ENCODE measurements around the gene CNTFR. TPM values are rescaled to one million over a fixed set of nuclear protein-coding genes. Genes with fewer than 3 reads are reported as not detected.

Gene CNTFR
- total RNA-seq, 1 experiment from 2014 or later = 0.39 TPM

- DNase-seq = peak in 1 of 2 experiments; percentile 19
- Histone ChIP-seq H3K9me3 (no peaks in the 10 kb centered on the region), H3K36me3 (ENCODE audit: control insufficient read depth, insufficient read depth, low read length) (no peaks in the 10 kb centered on the region), H3K27me3 (replicated peaks; ENCODE audit: control insufficient read depth, insufficient read depth, low read length) (no peaks in the 10 kb centered on the region; the same call in 1 of the 2 replicates), H3K4me3 (ENCODE audit: low read depth, low read length) (no peak overlapping the region), H3K4me1 (no peaks in the 10 kb centered on the region)
- no TSS peak for BruUV-seq (replicated peaks)
- no peak for TF ChIP-seq CTCF (IDR thresholded peaks at IDR 0.05; ENCODE audit: insufficient read depth in 1 of 2, low read depth in 1 of 2, low read length in 1 of 2, severe bottlenecking in 1 of 2, unreplicated experiment in 1 of 2)
- H3K9me3 Mint-ChIP-seq (ENCODE audit: unreplicated experiment) = no peaks in the 10 kb centered on the region
- H3K27ac Mint-ChIP-seq (ENCODE audit: unreplicated experiment) = no peak overlapping the region
- H3K27me3 Mint-ChIP-seq (ENCODE audit: insufficient read depth, unreplicated experiment) = peaks cover 7% of the 10 kb centered on the region
- H3K4me1 Mint-ChIP-seq (ENCODE audit: low read depth, unreplicated experiment) = peaks cover 7% of the 10 kb centered on the region
- H3K36me3 Mint-ChIP-seq (ENCODE audit: insufficient read depth, unreplicated experiment) = no peaks in the 10 kb centered on the region
- POLR2A ChIA-PET = no interaction called here
- CTCF ChIA-PET = interaction anchor here (1.9 kb wide), 1 partner anchor 73 kb away, joined by 6 read pairs; no protein-coding TSS in a partner anchor
- H3K4me3 Mint-ChIP-seq (ENCODE audit: unreplicated experiment) = no peak overlapping the region
- intact Hi-C loops (cut with micrococcal nuclease; ENCODE audit: unreplicated experiment) = no loop called here
Observed at GRCh38 chr9:34518110-34518616, 71.4 kb downstream of the CNTFR start.

GRCh38 chr9:34517185-34517584 lies 72.3 kb downstream of the CNTFR start:
- Mint-ChIP-seq H3K4me1 (ENCODE audit: low read depth, unreplicated experiment) (peaks cover under 1% of the 10 kb centered on the region), H3K9me3 (ENCODE audit: unreplicated experiment) (no peaks in the 10 kb centered on the region), H3K4me3 (ENCODE audit: unreplicated experiment) (no peak overlapping the region), H3K36me3 (ENCODE audit: insufficient read depth, unreplicated experiment) (no peaks in the 10 kb centered on the region), H3K27ac (ENCODE audit: unreplicated experiment) (no peak overlapping the region), H3K27me3 (ENCODE audit: insufficient read depth, unreplicated experiment) (peaks cover 3% of the 10 kb centered on the region)
- TF ChIP-seq CTCF (IDR thresholded peaks at IDR 0.05; ENCODE audit: insufficient read depth in 1 of 2, low read depth in 1 of 2, low read length in 1 of 2, severe bottlenecking in 1 of 2, unreplicated experiment in 1 of 2) = no peak
- Histone ChIP-seq H3K9me3 (no peaks in the 10 kb centered on the region), H3K36me3 (ENCODE audit: control insufficient read depth, insufficient read depth, low read length) (no peaks in the 10 kb centered on the region), H3K4me3 (ENCODE audit: low read depth, low read length) (no peak overlapping the region), H3K27me3 (replicated peaks; ENCODE audit: control insufficient read depth, insufficient read depth, low read length) (no peaks in the 10 kb centered on the region; the same call in 1 of the 2 replicates), H3K4me1 (no peaks in the 10 kb centered on the region)
- BruUV-seq (replicated peaks) = no TSS peak
- POLR2A ChIA-PET = no interaction called here
- DNase-seq = peak in 1 of 2 experiments; percentile 5
- CTCF ChIA-PET = no interaction called here
- intact Hi-C loops (cut with micrococcal nuclease; ENCODE audit: unreplicated experiment) = no loop called here

GRCh38 chr9:34515959-34516358 lies 73.6 kb downstream of the CNTFR start:
- intact Hi-C loops (cut with micrococcal nuclease; ENCODE audit: unreplicated experiment) = no loop called here
- DNase-seq = peak in 1 of 2 experiments; percentile 3
- Histone ChIP-seq H3K4me3 (ENCODE audit: low read depth, low read length) (no peak overlapping the region), H3K9me3 (no peaks in the 10 kb centered on the region), H3K4me1 (no peaks in the 10 kb centered on the region), H3K36me3 (ENCODE audit: control insufficient read depth, insufficient read depth, low read length) (no peaks in the 10 kb centered on the region), H3K27me3 (replicated peaks; ENCODE audit: control insufficient read depth, insufficient read depth, low read length) (no peaks in the 10 kb centered on the region; the same call in 1 of the 2 replicates)
- peaks cover 3% of the 10 kb centered on the region for H3K27me3 Mint-ChIP-seq (ENCODE audit: insufficient read depth, unreplicated experiment)
- no peaks in the 10 kb centered on the region for H3K4me1 Mint-ChIP-seq (ENCODE audit: low read depth, unreplicated experiment)
- no peak for TF ChIP-seq CTCF (IDR thresholded peaks at IDR 0.05; ENCODE audit: insufficient read depth in 1 of 2, low read depth in 1 of 2, low read length in 1 of 2, severe bottlenecking in 1 of 2, unreplicated experiment in 1 of 2)
- CTCF ChIA-PET = no interaction called here
- POLR2A ChIA-PET = no interaction called here
- no peak overlapping the region for H3K4me3 Mint-ChIP-seq (ENCODE audit: unreplicated experiment)
- H3K27ac Mint-ChIP-seq (ENCODE audit: unreplicated experiment) = no peak overlapping the region
- H3K9me3 Mint-ChIP-seq (ENCODE audit: unreplicated experiment) = no peaks in the 10 kb centered on the region
- H3K36me3 Mint-ChIP-seq (ENCODE audit: insufficient read depth, unreplicated experiment) = no peaks in the 10 kb centered on the region
- BruUV-seq (replicated peaks) = no TSS peak

All from Caco-2 (cell line).